Loucy (cell line): ENCODE data around the gene ANKRD34B.

ENCODE experiments used
- H2AFZ ChIP-seq: fragments of 200-600 bp; sonication (generic); 2 replicates; pipeline ENCODE4 v1.6.0; 2016; ENCODE audit warnings: antibody characterized with exemption, mild to moderate bottlenecking, low read length, moderate library complexity
- H3F3A ChIP-seq: fragments of 200-600 bp; 2 replicates; pipeline ENCODE4 v1.6.0; 2016; ENCODE audit warnings: antibody characterized with exemption, low read depth, mild to moderate bottlenecking
- H3K27me3 ChIP-seq: fragments of 200-600 bp; sonication (generic); 2 replicates; pipeline ENCODE4 v1.6.1; 2014; ENCODE audit warnings: low read length, mild to moderate bottlenecking; ENCODE audit not compliant: insufficient read depth, poor library complexity, severe bottlenecking
- H3K36me3 ChIP-seq: fragments of 200-600 bp; sonication (generic); 2 replicates; pipeline ENCODE4 v1.6.1; 2016; ENCODE audit warnings: low read length; ENCODE audit not compliant: insufficient read depth
- H3K4me1 ChIP-seq: fragments of 200-600 bp; sonication (generic); 2 replicates; pipeline ENCODE4 v1.5.1; 2014; ENCODE audit warnings: low read length, mild to moderate bottlenecking; ENCODE audit not compliant: insufficient read depth, poor library complexity, severe bottlenecking
- H3K4me2 ChIP-seq: fragments of 200-600 bp; sonication (generic); 2 replicates; pipeline ENCODE4 v1.6.0; 2014; ENCODE audit warnings: antibody characterized with exemption, low read length, low read depth, mild to moderate bottlenecking; ENCODE audit not compliant: poor library complexity, severe bottlenecking
- H3K4me3 ChIP-seq: fragments of 200-600 bp; sonication (generic); 2 replicates; pipeline ENCODE4 v1.5.1; 2014; ENCODE audit warnings: low read length, mild to moderate bottlenecking, mixed read lengths; ENCODE audit not compliant: poor library complexity, severe bottlenecking
- H3K79me2 ChIP-seq: fragments of 200-600 bp; sonication (generic); 2 replicates; pipeline ENCODE4 v1.6.1; 2014; ENCODE audit warnings: low read length; ENCODE audit not compliant: insufficient read depth
- H3K9ac ChIP-seq: fragments of 200-600 bp; sonication (generic); 2 replicates; pipeline ENCODE4 v1.6.0; 2014; ENCODE audit warnings: mild to moderate bottlenecking, low read depth, low read length, moderate library complexity; ENCODE audit not compliant: poor library complexity, severe bottlenecking
- H3K9me2 ChIP-seq: fragments of 200-600 bp; sonication (generic); replicated peaks from 2 replicates; pipeline ENCODE4 v1.6.1; 2016; ENCODE audit warnings: low read depth, low read length, mixed read lengths
- H3K9me3 ChIP-seq: fragments of 200-600 bp; sonication (generic); 2 replicates; pipeline ENCODE4 v1.6.1; 2014; ENCODE audit warnings: mild to moderate bottlenecking, antibody characterized with exemption, low read length, low read depth; ENCODE audit not compliant: insufficient read depth
- H4K20me1 ChIP-seq: fragments of 200-600 bp; sonication (generic); 2 replicates; pipeline ENCODE4 v1.6.0; 2014; ENCODE audit warnings: antibody characterized with exemption, low read length, mild to moderate bottlenecking; ENCODE audit not compliant: insufficient read depth, poor library complexity, severe bottlenecking
- EZH2phosphoT487 ChIP-seq: fragments of 200-600 bp; IDR thresholded peaks from 2 replicates; pipeline ENCODE4 v1.6.1; 2018; ENCODE audit warnings: antibody characterized with exemption, mild to moderate bottlenecking, moderate library complexity, borderline replicate concordance
- TF ChIP-seq, protein P1 (sequence below): fragments of 200-600 bp; sonication (generic); conservative IDR thresholded peaks from 2 replicates; pipeline ENCODE4 v1.5.1; 2014; ENCODE audit warnings: mild to moderate bottlenecking, antibody characterized with exemption, low read length

Gene ANKRD34B

DNA sequence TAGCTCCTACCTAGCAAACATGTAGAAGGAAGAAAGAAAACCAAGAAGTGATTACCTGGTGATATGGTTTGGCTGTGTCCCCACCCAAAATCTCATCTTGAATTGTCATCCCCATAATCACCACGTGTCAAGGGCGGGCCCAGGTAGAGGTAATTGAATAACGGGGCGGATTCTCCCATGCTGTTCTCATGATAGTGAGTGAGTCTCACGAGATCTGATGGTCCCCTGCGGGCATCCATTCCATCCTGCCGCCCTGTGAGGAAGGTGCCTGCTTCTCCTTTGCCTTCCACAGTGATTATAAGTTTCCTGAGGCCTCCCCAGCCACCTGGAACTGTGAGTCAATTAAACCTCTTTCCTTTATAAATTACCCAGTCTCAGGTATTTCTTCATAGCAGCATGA is 27.4 kb upstream of the ANKRD34B start:
- Histone ChIP-seq H4K20me1 (no peaks in the 10 kb centered on the region), H3K27me3 (no peaks in the 10 kb centered on the region), H3K36me3 (no peaks in the 10 kb centered on the region), H3K9me3 (no peaks in the 10 kb centered on the region), H3K4me2 (no peak overlapping the region), H3K4me1 (no peaks in the 10 kb centered on the region), H3F3A (no peaks in the 10 kb centered on the region), H3K9ac (no peak overlapping the region), H3K9me2 (no peaks in the 10 kb centered on the region), H3K4me3 (no peak overlapping the region), H3K79me2 (no peaks in the 10 kb centered on the region), H2AFZ (no peak overlapping the region)
- TF ChIP-seq, protein P1, sequence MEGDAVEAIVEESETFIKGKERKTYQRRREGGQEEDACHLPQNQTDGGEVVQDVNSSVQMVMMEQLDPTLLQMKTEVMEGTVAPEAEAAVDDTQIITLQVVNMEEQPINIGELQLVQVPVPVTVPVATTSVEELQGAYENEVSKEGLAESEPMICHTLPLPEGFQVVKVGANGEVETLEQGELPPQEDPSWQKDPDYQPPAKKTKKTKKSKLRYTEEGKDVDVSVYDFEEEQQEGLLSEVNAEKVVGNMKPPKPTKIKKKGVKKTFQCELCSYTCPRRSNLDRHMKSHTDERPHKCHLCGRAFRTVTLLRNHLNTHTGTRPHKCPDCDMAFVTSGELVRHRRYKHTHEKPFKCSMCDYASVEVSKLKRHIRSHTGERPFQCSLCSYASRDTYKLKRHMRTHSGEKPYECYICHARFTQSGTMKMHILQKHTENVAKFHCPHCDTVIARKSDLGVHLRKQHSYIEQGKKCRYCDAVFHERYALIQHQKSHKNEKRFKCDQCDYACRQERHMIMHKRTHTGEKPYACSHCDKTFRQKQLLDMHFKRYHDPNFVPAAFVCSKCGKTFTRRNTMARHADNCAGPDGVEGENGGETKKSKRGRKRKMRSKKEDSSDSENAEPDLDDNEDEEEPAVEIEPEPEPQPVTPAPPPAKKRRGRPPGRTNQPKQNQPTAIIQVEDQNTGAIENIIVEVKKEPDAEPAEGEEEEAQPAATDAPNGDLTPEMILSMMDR = no peak
- TF ChIP-seq EZH2phosphoT487 = no peak

DNA sequence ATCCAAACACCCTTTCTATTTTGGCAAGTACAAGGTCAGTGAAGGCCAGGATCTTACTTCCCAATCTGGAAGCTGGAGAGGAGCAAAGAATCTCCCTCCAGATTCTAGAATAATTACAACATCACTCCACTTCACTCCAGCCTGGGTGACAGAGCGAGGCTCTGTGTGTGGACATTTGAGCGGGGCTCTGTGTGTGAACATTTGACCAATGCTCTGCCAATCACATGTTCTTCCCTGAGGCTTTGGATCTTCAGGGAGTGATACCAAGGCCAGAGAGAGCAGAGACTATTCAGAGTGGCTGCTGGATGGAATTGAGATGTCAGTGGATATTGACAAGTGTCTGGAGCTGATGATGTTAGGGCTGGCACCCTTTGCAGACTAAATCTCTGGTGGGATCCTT is 24.7 kb upstream of the ANKRD34B start:
- Histone ChIP-seq H3K4me1 (no peaks in the 10 kb centered on the region), H3K36me3 (no peaks in the 10 kb centered on the region), H3K9ac (no peak overlapping the region), H3K4me3 (no peak overlapping the region), H3K79me2 (no peaks in the 10 kb centered on the region), H3K27me3 (no peaks in the 10 kb centered on the region), H3K9me3 (no peaks in the 10 kb centered on the region), H2AFZ (no peak overlapping the region), H4K20me1 (no peaks in the 10 kb centered on the region), H3K4me2 (no peak overlapping the region), H3K9me2 (no peaks in the 10 kb centered on the region), H3F3A (no peaks in the 10 kb centered on the region)
- TF ChIP-seq, protein P1 = no peak
- no peak for TF ChIP-seq EZH2phosphoT487

DNA sequence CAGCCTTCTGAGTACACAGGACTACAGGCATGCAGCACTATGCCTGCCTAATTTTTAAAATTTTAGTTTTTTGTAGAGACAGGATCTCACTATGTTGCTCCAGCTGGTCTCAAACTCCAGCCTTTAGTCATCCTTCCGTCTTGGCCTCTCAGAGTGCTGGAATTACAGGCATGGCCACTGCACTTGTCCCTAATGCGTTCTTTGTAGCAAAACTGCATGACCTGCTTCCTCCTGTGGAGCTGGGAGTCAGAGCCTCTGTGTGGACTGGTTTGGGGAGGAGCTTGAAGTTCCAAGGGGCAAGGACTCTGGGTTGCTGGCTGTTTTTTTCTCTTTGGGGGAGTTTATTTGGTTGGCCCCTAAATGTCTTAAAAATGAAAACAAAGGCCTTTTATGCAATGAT is 22.7 kb upstream of the ANKRD34B start:
- no peaks in the 10 kb centered on the region for H3K27me3 ChIP-seq
- H4K20me1 ChIP-seq = no peaks in the 10 kb centered on the region
- H3F3A ChIP-seq = no peaks in the 10 kb centered on the region
- H2AFZ ChIP-seq = no peak overlapping the region
- no peak overlapping the region for H3K4me3 ChIP-seq
- no peaks in the 10 kb centered on the region for H3K9me2 ChIP-seq
- no peak overlapping the region for H3K4me2 ChIP-seq
- H3K79me2 ChIP-seq = no peaks in the 10 kb centered on the region
- no peaks in the 10 kb centered on the region for H3K4me1 ChIP-seq
- TF ChIP-seq, protein P1 = no peak
- no peak for TF ChIP-seq EZH2phosphoT487
- H3K36me3 ChIP-seq = no peaks in the 10 kb centered on the region
- no peaks in the 10 kb centered on the region for H3K9me3 ChIP-seq
- no peak overlapping the region for H3K9ac ChIP-seq
